HCT116 (cell line): ENCODE measurements around the gene CHMP4B.

Source experiments
- CTCF ChIP-seq, 3 experiments: fragments of 200-600 bp in 1 of 3; sonication (generic) in 1 of 3; IDR thresholded peaks in 2 of 3; conservative IDR thresholded peaks in 1 of 3; 2 replicates each; pipeline ENCODE4 v1.5.1; 2012 to 2017; ENCODE audit warnings: low read depth in 2 of 3, low read length in 2 of 3, antibody characterized with exemption in 1 of 3, borderline replicate concordance in 1 of 3, control low read depth in 1 of 3, mild to moderate bottlenecking in 1 of 3, mixed read lengths in 1 of 3, mixed run types in 1 of 3, moderate library complexity in 1 of 3; ENCODE audit not compliant: insufficient read depth in 1 of 3
- EZH2phosphoT487 ChIP-seq: fragments of 200-600 bp; IDR thresholded peaks from 2 replicates; pipeline ENCODE4 v1.6.1; 2018; ENCODE audit warnings: antibody characterized with exemption, borderline replicate concordance
- POLR2A ChIP-seq: IDR thresholded peaks from 2 replicates; pipeline ENCODE4 v1.7.0; 2011; ENCODE audit warnings: borderline replicate concordance; ENCODE audit not compliant: insufficient read depth, insufficient read length; ENCODE audit errors: extremely low read depth
- REST ChIP-seq: IDR thresholded peaks from 2 replicates; pipeline ENCODE4 v1.6.1; 2012; ENCODE audit warnings: low read depth
- SRF ChIP-seq: IDR thresholded peaks from 2 replicates; pipeline ENCODE4 v1.6.1; 2012; ENCODE audit warnings: low read depth

- TF ChIP-seq REST: no peak
- TF ChIP-seq CTCF (IDR thresholded peaks at IDR 0.05 in 2 of 3, conservative IDR thresholded peaks at IDR 0.05 in 1 of 3; ENCODE audit: borderline replicate concordance in 1 of 3, insufficient read depth in 1 of 3, low read depth in 2 of 3, low read length in 2 of 3): no peak
- TF ChIP-seq EZH2phosphoT487: no peak
- no peak for TF ChIP-seq POLR2A
- TF ChIP-seq SRF: no peak
Measured at GRCh38 chr20:33865761-33866370, 54.7 kb downstream of the CHMP4B start.
